Measurements from ENCODE around the gene WNK4. TPM values are rescaled to one million over a fixed set of nuclear protein-coding genes. Genes with fewer than 3 reads are reported as not detected.

WNK4 gene
- 0.09 and 0.32 TPM in 2 replicates for total RNA-seq

DNA sequence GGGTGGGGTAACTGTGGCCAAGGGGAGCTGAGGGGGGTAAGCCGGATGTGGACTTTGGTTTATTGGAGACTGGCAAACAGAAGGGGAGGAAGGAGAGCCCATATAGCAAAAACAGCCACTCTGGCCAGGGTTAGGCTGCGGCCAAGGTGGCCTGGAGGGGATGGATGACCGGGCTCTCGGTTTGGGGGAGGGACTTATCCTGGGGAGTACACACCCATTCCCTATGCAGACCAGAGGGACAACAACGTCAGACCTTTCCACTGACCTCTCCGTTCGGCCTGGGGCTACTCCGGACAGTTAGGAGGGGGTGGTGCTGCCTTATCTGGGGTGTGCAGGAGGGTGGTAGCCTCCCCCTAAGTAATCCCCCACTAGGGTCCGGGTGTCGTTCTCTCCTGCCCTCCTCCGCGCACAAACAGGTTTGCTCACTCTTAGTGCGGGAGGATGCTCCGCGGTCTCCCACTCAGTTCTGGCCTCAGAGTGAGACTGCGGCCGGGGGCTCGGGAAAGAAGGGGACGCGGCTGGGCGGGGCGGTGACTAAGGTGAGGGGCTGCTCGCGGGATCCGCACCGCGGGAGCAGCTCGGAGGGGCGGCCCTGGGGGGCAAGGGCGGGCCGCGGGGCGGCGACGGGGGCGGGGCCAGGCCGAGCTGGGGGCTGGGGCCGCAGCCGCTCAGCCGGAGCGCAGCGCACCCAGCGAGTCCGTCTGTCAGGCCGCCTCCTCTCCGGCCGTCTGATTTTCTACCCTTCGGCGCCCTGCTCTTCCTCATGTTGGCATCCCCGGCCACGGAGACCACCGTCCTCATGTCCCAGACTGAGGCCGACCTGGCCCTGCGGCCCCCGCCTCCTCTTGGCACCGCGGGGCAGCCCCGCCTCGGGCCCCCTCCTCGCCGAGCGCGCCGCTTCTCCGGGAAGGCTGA is at the start of gene WNK4:
Gene WNK4 (plus strand): TSS at position 675 of the 915 bp plus-strand sequence. CDS start 89 bp downstream, at position 764.

DNA sequence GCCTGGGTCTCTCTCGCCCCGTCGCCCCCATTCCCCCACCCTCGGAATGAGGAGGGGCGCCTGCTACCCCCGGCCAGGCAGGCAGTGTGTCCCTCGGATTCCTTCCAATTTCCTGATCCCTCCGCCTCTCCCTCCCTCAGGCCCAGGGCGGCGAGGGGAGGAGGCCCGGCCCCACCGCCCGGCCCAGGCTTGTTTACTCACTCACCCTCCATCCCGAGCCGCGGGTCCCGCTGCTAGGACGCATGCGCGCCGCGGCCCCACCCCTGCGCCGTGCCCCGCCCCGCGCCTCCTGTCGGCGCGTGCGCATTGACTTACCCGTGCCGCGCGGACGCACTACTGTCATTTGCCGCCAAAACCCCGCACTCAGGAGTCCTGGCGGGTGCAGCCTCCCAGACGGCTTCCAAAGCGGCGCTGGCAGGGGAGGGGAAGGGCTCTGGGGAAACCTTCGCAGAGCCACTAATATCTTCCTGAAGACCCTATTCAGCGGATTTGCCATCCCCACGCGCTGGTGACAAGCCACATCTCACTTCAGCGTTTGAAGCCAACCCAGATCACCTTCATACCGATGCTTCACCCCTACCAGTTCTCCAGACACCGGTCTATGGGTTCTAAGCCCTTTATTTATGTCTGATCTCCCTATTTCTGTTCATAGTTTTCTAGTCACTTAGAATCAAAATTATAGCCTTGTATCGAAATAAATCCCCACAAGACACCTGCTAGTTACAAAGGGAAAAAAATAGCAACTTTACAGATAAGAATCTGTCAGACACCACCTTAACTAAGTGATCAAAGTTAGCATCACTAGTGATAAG is 35.4 kb upstream of the WNK4 start, which contains the start of gene EZH1:
Gene EZH1 (minus strand): TSS at position 235 of the 812 bp plus-strand sequence. CDS start 16,099 bp downstream, outside the sequence.

DNA sequence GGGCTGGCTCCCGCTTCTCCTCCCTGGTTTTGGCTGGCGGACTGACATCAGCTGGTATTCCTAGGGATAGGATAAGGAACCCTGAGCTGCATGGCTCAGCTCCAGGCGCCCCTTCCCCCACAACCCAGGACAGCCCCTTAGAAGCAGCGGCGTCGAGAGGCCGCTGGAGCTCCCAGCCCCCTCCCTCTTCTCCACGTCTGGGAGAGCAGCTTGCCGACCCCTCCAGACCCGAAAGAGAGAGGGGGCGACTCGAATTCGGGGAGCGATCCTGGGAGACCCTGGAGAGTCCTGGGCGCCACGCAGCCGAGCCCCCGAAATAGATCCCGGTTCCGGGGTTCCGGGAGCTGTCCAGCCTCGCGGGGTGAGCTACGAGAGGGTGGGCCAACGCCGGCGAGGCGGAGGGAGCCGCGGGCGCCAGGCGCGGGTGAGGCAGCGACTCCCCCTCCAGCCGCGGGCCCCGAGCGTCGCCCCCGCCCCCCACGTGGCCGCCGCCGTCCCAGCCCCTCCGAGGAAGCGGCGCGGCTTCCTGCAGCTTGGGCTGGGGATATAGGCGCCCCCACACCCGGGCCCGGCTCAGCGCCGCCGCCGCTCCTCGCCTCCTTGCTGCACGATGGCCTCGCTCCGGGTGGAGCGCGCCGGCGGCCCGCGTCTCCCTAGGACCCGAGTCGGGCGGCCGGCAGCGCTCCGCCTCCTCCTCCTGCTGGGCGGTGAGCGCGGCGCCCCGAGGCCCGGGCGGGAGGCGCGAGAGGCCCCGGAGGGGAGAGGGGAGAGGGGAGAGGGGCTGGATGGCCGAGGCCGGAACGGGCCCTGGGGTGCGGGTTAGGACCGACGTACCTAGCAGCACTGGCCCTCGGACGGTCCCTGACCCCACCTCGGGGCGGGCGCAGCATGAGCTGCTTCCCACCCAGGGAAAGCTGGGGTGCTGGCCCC is 19.5 kb upstream of the WNK4 start, which contains the start of gene RAMP2:
Gene RAMP2 (plus strand): TSS at position 576 of the 930 bp plus-strand sequence. CDS start 35 bp downstream, at position 611.

DNA sequence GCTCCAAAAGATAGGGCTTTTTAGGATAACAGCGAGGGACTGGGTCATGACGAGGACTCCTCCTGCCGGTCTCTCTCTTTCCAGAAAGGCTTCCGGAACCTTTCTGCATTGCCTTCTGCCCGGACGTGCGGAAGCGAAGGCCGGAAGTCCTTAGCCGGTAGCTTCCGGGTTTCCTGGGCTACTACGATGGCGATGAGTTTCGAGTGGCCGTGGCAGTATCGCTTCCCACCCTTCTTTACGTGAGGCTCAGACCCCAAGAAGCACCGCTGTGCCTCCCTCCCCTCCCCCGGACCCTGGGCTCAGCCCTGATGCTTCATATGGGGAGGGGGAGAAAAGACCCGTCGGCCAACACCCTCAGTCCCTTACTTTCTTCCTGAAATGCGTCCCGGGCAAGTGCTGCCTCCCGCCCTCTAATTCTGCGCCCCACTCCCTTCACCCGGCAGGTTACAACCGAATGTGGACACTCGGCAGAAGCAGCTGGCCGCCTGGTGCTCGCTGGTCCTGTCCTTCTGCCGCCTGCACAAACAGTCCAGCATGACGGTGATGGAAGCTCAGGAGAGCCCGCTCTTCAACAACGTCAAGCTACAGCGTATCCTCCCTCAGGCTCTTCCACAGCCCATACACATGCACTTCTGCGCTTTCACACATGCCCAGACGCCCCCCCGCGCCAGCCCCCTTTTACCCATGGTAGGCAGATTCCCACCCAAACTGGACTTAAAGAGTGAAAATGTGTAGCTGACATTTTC is 6.9 kb upstream of the WNK4 start, which contains the start of gene VPS25:
Gene VPS25 (plus strand): TSS at position 160 of the 746 bp plus-strand sequence. CDS start 27 bp downstream, at position 187.

DNA sequence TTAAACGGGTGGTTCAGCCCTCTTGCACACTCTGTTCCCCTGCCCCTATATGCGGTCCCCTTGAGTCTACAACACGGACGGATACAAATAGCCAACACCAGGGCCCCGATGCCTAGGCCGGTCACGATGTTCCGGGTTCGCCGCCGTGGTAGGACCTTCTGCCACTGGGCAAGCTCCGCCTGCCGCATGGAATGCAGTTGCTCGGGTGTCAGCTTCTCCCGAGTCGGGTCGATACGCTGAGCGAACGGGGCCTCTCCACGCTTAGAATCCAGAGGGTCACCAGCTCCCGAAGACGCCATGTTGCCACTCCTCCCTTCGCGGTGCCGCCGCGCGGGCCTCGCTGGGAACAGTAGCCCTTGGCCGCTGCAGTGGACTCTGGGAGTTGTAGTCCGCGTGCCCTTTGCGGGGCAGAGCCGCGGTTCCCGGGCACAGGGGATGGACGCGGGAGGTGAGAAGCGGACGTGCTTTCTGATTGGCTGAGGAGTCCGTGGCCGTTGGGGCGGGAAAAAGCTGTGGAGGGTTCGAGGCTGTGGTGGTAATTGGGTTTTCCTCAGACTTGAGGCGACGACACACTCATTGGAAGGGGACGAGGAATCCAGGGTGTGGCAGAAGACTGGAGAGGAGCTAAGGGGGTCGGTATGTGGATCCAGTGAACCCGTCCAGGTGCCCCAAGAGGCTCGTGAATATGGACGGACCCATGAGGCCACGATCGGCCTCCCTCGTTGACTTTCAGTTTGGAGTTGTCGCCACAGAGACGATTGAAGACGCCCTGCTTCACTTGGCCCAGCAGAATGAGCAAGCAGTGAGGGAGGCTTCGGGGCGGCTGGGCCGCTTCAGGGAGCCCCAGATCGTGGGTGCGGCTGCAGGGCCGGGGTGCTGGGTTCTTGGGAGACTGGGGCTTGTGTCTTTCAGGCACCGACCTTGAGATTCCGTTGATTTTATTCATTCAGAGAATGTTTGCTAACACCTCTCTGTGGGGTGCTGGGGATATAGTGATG is 18.3 kb downstream of the WNK4 start, which contains the start of the genes CNTD1 and COA3:
Gene CNTD1 (plus strand): TSS at position 479 of the 998 bp plus-strand sequence. CDS start 207 bp downstream, at position 686.
Gene COA3 (minus strand): TSS at position 322 of the 998 bp plus-strand sequence. CDS start 23 bp downstream, at position 299.

DNA sequence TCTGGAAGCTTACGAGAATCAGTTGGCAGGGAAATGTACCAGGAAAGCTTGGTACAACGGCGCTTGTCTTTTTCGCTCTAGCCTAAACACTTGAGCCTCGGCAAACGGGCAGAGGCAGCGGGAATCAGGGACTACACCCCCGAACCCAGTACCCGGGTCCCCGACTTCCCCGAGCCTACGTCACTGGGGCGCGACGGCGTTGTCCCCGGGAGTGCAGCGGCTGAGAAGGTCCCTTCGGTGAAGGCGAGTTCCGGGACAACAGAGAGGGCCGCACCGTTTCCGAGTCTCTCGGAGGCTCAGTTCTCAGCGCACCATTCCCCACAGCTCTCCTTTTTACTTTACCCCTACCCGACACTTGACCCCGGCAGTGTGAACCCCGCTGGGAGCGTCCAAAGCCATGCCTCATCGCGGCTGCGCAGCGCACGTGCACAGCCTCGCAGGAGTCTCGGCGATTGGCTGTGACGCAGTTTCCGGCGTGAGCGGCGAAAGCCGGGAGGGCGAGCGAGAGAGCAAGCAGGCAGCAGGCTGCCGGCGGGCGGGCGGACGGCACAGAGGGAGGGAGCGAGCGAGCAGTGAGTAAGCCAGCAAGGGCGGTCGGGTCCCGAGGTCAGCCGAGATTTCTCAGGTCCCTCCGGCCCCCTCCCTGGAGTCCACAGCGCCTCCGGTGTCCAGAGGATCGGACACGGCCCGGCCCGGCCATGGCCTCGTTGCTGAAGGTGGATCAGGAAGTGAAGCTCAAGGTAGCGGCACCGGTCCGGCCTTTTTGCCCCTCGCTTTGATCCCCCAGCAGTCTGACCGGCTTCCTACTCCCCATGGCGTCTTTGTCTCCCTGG is 52.7 kb downstream of the WNK4 start, which contains the start of gene PSME3:
Gene PSME3 (plus strand): TSS at position 464 of the 833 bp plus-strand sequence. CDS start 235 bp downstream, at position 699.

DNA sequence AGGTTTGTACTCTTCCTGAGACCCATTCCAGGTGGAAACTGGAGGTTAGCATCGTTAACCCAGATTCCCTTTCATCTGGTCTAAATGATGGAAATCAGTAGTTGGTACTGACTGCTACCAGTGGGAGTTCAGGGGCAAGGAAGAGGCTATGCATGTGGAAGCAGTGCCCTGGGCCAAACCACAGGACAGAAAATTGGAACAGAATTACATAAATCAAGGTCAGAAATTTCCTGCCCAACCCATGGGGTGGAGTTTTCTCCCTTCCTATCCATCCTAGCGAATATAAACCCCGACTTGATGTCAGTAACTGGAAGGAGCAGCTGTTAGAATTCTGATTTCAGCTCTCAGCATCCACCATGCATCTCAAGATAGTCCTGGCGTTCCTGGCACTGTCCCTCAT is 63.9 kb downstream of the WNK4 start, which contains the start of gene AOC2:
Gene AOC2 (plus strand): TSS at position 310 of the 400 bp plus-strand sequence. CDS start 47 bp downstream, at position 357.

Other genes starting within 250 kb of the WNK4 start
- gene NAGLU, start 244.4 kb upstream of the WNK4 start, total RNA-seq, result 29.1 and 32.9 TPM in 2 replicates
- 1.5 and 5.7 TPM in 2 replicates for gene HSD17B1, start 227.7 kb upstream of the WNK4 start, total RNA-seq
- 6.4 and 7.7 TPM in 2 replicates for gene COASY, start 218.5 kb upstream of the WNK4 start, total RNA-seq
- gene MLX, start 213.5 kb upstream of the WNK4 start, total RNA-seq, result 30.1 and 31.0 TPM in 2 replicates
- 2.1 and 2.4 TPM in 2 replicates for gene PSMC3IP, start 202.9 kb upstream of the WNK4 start, total RNA-seq
- 40.4 and 41.9 TPM in 2 replicates for gene RETREG3, start 171.2 kb upstream of the WNK4 start, total RNA-seq
- gene TUBG1, start 170.9 kb upstream of the WNK4 start, total RNA-seq, result 12.3 TPM in 2 replicates
- 7.8 and 8.8 TPM in 2 replicates for gene TUBG2, start 121.3 kb upstream of the WNK4 start, total RNA-seq
- 10.1 and 12.9 TPM in 2 replicates for gene PLEKHH3, start 103.6 kb upstream of the WNK4 start, total RNA-seq
- 2.0 and 5.8 TPM in 2 replicates for gene CCR10, start 98.8 kb upstream of the WNK4 start, total RNA-seq
- gene CNTNAP1, start 98.1 kb upstream of the WNK4 start, total RNA-seq, result 23.4 and 39.4 TPM in 2 replicates
- gene EZH1, start 35.6 kb upstream of the WNK4 start, total RNA-seq, result 13.4 and 16.7 TPM in 2 replicates
- 0.17 TPM in 1 of 2 replicates, not detected in the other for gene RAMP2, start 19.4 kb upstream of the WNK4 start, total RNA-seq
- 46.5 and 50.2 TPM in 2 replicates for gene VPS25, start 7.2 kb upstream of the WNK4 start, total RNA-seq
- gene COA3, start 18.1 kb downstream of the WNK4 start, total RNA-seq, result 70.6 and 86.2 TPM in 2 replicates
- gene CNTD1, start 18.3 kb downstream of the WNK4 start, total RNA-seq, result 0.16 and 0.94 TPM in 2 replicates
- gene BECN1, start 43.7 kb downstream of the WNK4 start, total RNA-seq, result 170 and 185 TPM in 2 replicates
- gene PSME3, start 52.8 kb downstream of the WNK4 start, total RNA-seq, result 42.0 and 50.3 TPM in 2 replicates
- gene AOC2, start 64.0 kb downstream of the WNK4 start, total RNA-seq, result 0.32 and 0.60 TPM in 2 replicates
- 0.16 and 1.9 TPM in 2 replicates for gene AOC3, start 70.6 kb downstream of the WNK4 start, total RNA-seq
- gene G6PC1, start 120.2 kb downstream of the WNK4 start, total RNA-seq, result 0.16 TPM in 1 of 2 replicates, not detected in the other
- 27.6 and 29.8 TPM in 2 replicates for gene AARSD1, start 183.8 kb downstream of the WNK4 start, total RNA-seq
- 0.16 TPM in 1 of 2 replicates, not detected in the other for gene PTGES3L, start 199.5 kb downstream of the WNK4 start, total RNA-seq
- 5.4 and 7.4 TPM in 2 replicates for gene RUNDC1, start 200.0 kb downstream of the WNK4 start, total RNA-seq
- gene RPL27, start 217.8 kb downstream of the WNK4 start, total RNA-seq, result 1,417 and 1,668 TPM in 2 replicates
- 27.6 and 33.1 TPM in 2 replicates for gene IFI35, start 226.2 kb downstream of the WNK4 start, total RNA-seq
- 409 and 552 TPM in 2 replicates for gene VAT1, start 241.8 kb downstream of the WNK4 start, total RNA-seq
- gene RND2, start 244.6 kb downstream of the WNK4 start, total RNA-seq, result 0.60 and 0.95 TPM in 2 replicates